T-cell (primary cell): Measurements from ENCODE around the gene RYR1. TPM values are rescaled to one million over a fixed set of nuclear protein-coding genes. Genes with fewer than 3 reads are reported as not detected.
"Not testable (repeated sequence)": the region's sequence is repeated elsewhere in the genome, so short reads cannot be mapped to it uniquely, and the experiment has no call there.

ENCODE experiments used
- ATAC-seq, 4 experiments: fragments of 200-7000 bp in 3 of 4; fragments of 150-1000 bp in 1 of 4; cut with Tn5 transposase; replicated peaks in 1 of 4; 1 replicate in 3 of 4; 2 replicates in 1 of 4; pipeline ENCODE4 v1.10.0; 2021; ENCODE audit warnings: moderate library complexity in 3 of 4, mild to moderate bottlenecking in 2 of 4, moderate number of reproducible peaks in 1 of 4
- CTCF ChIA-PET, 2 donors: fragments of 300-600 bp; sonication (Branson Sonifier 250); formaldehyde crosslinking; loops; one replicate each; lab custom pipeline; 2022; ENCODE audit warnings: antibody characterized with exemption in 2 of 2; lab: Charles Lee
- POLR2A ChIA-PET, 2 donors: fragments of 300-600 bp; sonication (Branson Sonifier 250); formaldehyde crosslinking; loops; one replicate each; lab custom pipeline; 2022; ENCODE audit warnings: antibody characterized with exemption in 2 of 2; lab: Charles Lee
- DNase-seq, 35 experiments: peaks; one replicate each; pipeline versions ENCODE4 v3.0.0 to v3.0.0-alpha.2; 2013 to 2023
- H3K27ac ChIP-seq: one replicate; pipeline ENCODE4 v1.5.1; 2013; ENCODE audit warnings: low read length
- H3K27me3 ChIP-seq, 2 experiments: replicated peaks in 1 of 2; 1 replicate in 1 of 2; 2 replicates in 1 of 2; pipeline versions ENCODE4 v1.6.1 to v1.7.0; 2013; ENCODE audit warnings: low read length in 1 of 2, mixed read lengths in 1 of 2; ENCODE audit not compliant: control insufficient read depth in 2 of 2, insufficient read depth in 2 of 2; ENCODE audit errors: extremely low read depth in 1 of 2
- H3K36me3 ChIP-seq, 2 donors: 1 replicate in 1 of 2; 2 replicates in 1 of 2; pipeline versions ENCODE4 v1.6.1 to v1.7.0; 2013; ENCODE audit warnings: low read length in 1 of 2; ENCODE audit not compliant: control insufficient read depth in 2 of 2, insufficient read depth in 1 of 2; ENCODE audit errors: extremely low read depth in 1 of 2
- H3K4me1 ChIP-seq, 2 experiments: 1 replicate in 1 of 2; 2 replicates in 1 of 2; pipeline versions ENCODE4 v1.6.1 to v1.7.0; 2013; ENCODE audit warnings: low read length in 2 of 2, mixed read lengths in 1 of 2; ENCODE audit not compliant: insufficient read depth in 2 of 2, control insufficient read depth in 1 of 2; ENCODE audit errors: extremely low read depth in 1 of 2
- H3K4me3 ChIP-seq, 2 donors: 1 replicate in 1 of 2; 2 replicates in 1 of 2; pipeline versions ENCODE4 v1.5.1 to v1.7.0; 2013; ENCODE audit warnings: mild to moderate bottlenecking in 2 of 2, low read length in 1 of 2, moderate library complexity in 1 of 2; ENCODE audit not compliant: control insufficient read depth in 1 of 2; ENCODE audit errors: extremely low read depth in 1 of 2
- H3K9me3 ChIP-seq: 2 replicates; pipeline ENCODE4 v1.7.0; 2013
- H3K27ac Mint-ChIP-seq, 2 donors: one replicate each; pipeline ENCODE4 v1.8.0; 2020 to 2021; ENCODE audit warnings: mild to moderate bottlenecking in 2 of 2, mixed read lengths in 2 of 2
- H3K27me3 Mint-ChIP-seq, 2 donors: one replicate each; pipeline ENCODE4 v1.8.0; 2021 to 2022; ENCODE audit warnings: mixed read lengths in 2 of 2
- H3K36me3 Mint-ChIP-seq: one replicate; pipeline ENCODE4 v1.8.0; 2021; ENCODE audit warnings: mixed read lengths
- H3K4me1 Mint-ChIP-seq, 3 donors: one replicate each; pipeline ENCODE4 v1.8.0; 2020 to 2022; ENCODE audit warnings: mixed read lengths in 3 of 3, mild to moderate bottlenecking in 1 of 3
- H3K4me3 Mint-ChIP-seq, 3 donors: one replicate each; pipeline ENCODE4 v1.8.0; 2020 to 2022; ENCODE audit warnings: mild to moderate bottlenecking in 3 of 3, mixed read lengths in 3 of 3, moderate library complexity in 3 of 3
- H3K9me3 Mint-ChIP-seq, 3 donors: one replicate each; pipeline ENCODE4 v1.8.0; 2020 to 2022; ENCODE audit warnings: mixed read lengths in 3 of 3
- WGBS: methylation state at CpG from one replicate; pipeline ENCODE4 v1.1.5; 2013; ENCODE audit warnings: missing lambda C conversion rate; ENCODE audit not compliant: insufficient coverage; 5-methylcytosine and 5-hydroxymethylcytosine counted together
- total RNA-seq, 35 experiments: library from RNA in 6 of 35; stranded (reverse) in 6 of 35; fragments of 120-200 nt in 1 of 35; gene quantifications; one replicate each; pipeline versions ENCODE4 v1.2.1 to v1.2.4 and lab custom pipeline; 2013 to 2026

Gene RYR1
- total RNA-seq, 5 donors from 2014 or later (not counting 1 experiment from before 2014, with no cell fraction given): 1.1 to 3.8 (median 2.9) TPM

GRCh38 chr19:38427035-38427677 lies 6.3 kb upstream of the RYR1 start:
- H3K36me3 ChIP-seq, H3K9me3 ChIP-seq, H3K27ac ChIP-seq, H3K4me3 ChIP-seq, H3K36me3 Mint-ChIP-seq, POLR2A ChIA-PET, CTCF ChIA-PET, H3K9me3 Mint-ChIP-seq: not testable (repeated sequence)
- WGBS: 51% methylated on average over 6 of the region's 17 CpGs
- ATAC-seq (peak in 2 of 4 experiments; percentile 20 to 77), DNase-seq (peak in 1 of 35 experiments; percentile 53)
- peaks cover 18 to 24% (median 23%) of the 10 kb centered on the region in 3 donors for H3K4me1 Mint-ChIP-seq
- Histone ChIP-seq H3K4me1 (peaks cover 0 to 23% of the 10 kb centered on the region in 2 experiments), H3K27me3 (peaks cover 0 to 32% of the 10 kb centered on the region in 2 experiments)
- H3K27me3 Mint-ChIP-seq: peaks cover 8 to 18% of the 10 kb centered on the region in 2 donors
- H3K27ac Mint-ChIP-seq: peak overlapping the region in 1 of 2 donors; percentile 43
- peak overlapping the region in 1 of 3 donors; percentile 21 for H3K4me3 Mint-ChIP-seq

GRCh38 chr19:38429055-38429810 lies 4.3 kb upstream of the RYR1 start:
- no peak for DNase-seq
- no peak for ATAC-seq
- H3K4me1 ChIP-seq: peaks cover 0 to 32% of the 10 kb centered on the region in 2 experiments
- Mint-ChIP-seq H3K9me3 (no peaks in the 10 kb centered on the region), H3K36me3 (no peaks in the 10 kb centered on the region), H3K27me3 (peaks cover 13 to 24% of the 10 kb centered on the region in 2 donors), H3K4me1 (peaks cover 22 to 31% (median 30%) of the 10 kb centered on the region in 3 donors), H3K4me3 (no peak overlapping the region), H3K27ac (no peak overlapping the region)
- H3K36me3 ChIP-seq: no peaks in the 10 kb centered on the region
- POLR2A ChIA-PET: no interaction called here
- H3K27ac ChIP-seq: no peak overlapping the region
- no peak overlapping the region for H3K4me3 ChIP-seq
- WGBS: 29% methylated on average over 9 of the region's 14 CpGs
- peaks cover 0 to 37% of the 10 kb centered on the region in 2 experiments for H3K27me3 ChIP-seq
- H3K9me3 ChIP-seq: no peaks in the 10 kb centered on the region
- CTCF ChIA-PET: no interaction called here

GRCh38 chr19:38429811-38430156 lies 3.7 kb upstream of the RYR1 start:
- Mint-ChIP-seq H3K36me3 (no peaks in the 10 kb centered on the region), H3K4me1 (peaks cover 24 to 35% (median 33%) of the 10 kb centered on the region in 3 donors), H3K27ac (no peak overlapping the region), H3K9me3 (no peaks in the 10 kb centered on the region), H3K4me3 (no peak overlapping the region), H3K27me3 (peaks cover 16 to 27% of the 10 kb centered on the region in 2 donors)
- 40% methylated on average over 1 of the region's 2 CpGs for WGBS
- Histone ChIP-seq H3K4me1 (peaks cover 0 to 32% of the 10 kb centered on the region in 2 experiments), H3K27ac (no peak overlapping the region), H3K4me3 (no peak overlapping the region), H3K27me3 (peaks cover 0 to 43% of the 10 kb centered on the region in 2 experiments), H3K9me3 (no peaks in the 10 kb centered on the region), H3K36me3 (no peaks in the 10 kb centered on the region)
- POLR2A ChIA-PET: no interaction called here
- DNase-seq (no peak), ATAC-seq (no peak)
- CTCF ChIA-PET: no interaction called here

- no peak overlapping the region for H3K27ac Mint-ChIP-seq
- WGBS: 100% methylated on average over 1 of the region's 7 CpGs
- H3K9me3 Mint-ChIP-seq: no peaks in the 10 kb centered on the region
- H3K9me3 ChIP-seq: no peaks in the 10 kb centered on the region
- DNase-seq (no peak), ATAC-seq (no peak)
- peaks cover 22 to 30% (median 28%) of the 10 kb centered on the region in 3 donors for H3K4me1 Mint-ChIP-seq
- no peaks in the 10 kb centered on the region for H3K36me3 Mint-ChIP-seq
- H3K27me3 Mint-ChIP-seq: peaks cover 16 to 32% of the 10 kb centered on the region in 2 donors
- H3K27ac ChIP-seq: no peak overlapping the region
- peaks cover 0 to 46% of the 10 kb centered on the region in 2 experiments for H3K27me3 ChIP-seq
- CTCF ChIA-PET: no interaction called here
- POLR2A ChIA-PET: interaction anchor here in 1 of 2 donors (0.7 kb wide), 1 partner anchor 186 kb away, joined by 4 read pairs; no protein-coding TSS in a partner anchor
- H3K4me3 ChIP-seq: no peak overlapping the region
- H3K36me3 ChIP-seq: no peaks in the 10 kb centered on the region
- peaks cover 0 to 26% of the 10 kb centered on the region in 2 experiments for H3K4me1 ChIP-seq
- H3K4me3 Mint-ChIP-seq: no peak overlapping the region
Measured at GRCh38 chr19:38430931-38431330, 2.6 kb upstream of the RYR1 start.

- H3K27me3 Mint-ChIP-seq: peaks cover 17 to 31% of the 10 kb centered on the region in 2 donors
- ATAC-seq (no peak), DNase-seq (no peak)
- no peak overlapping the region for H3K27ac Mint-ChIP-seq
- H3K36me3 ChIP-seq: no peaks in the 10 kb centered on the region
- ChIA-PET CTCF (interaction anchor here in 1 of 2 donors (0.6 to 0.7 kb wide), 2 partner anchors 286 to 1248 kb away, joined by 3 to 7 read pairs; no protein-coding TSS in a partner anchor), POLR2A (no interaction called here)
- peak overlapping the region in 1 of 3 donors; percentile 66 for H3K4me3 Mint-ChIP-seq
- H3K4me1 ChIP-seq: peaks cover 0 to 9% of the 10 kb centered on the region in 2 experiments
- peaks cover 0 to 53% of the 10 kb centered on the region in 2 experiments for H3K27me3 ChIP-seq
- H3K4me3 ChIP-seq: no peak overlapping the region
- no peaks in the 10 kb centered on the region for H3K9me3 Mint-ChIP-seq
- peaks cover 6 to 12% (median 9%) of the 10 kb centered on the region in 3 donors for H3K4me1 Mint-ChIP-seq
- H3K9me3 ChIP-seq: no peaks in the 10 kb centered on the region
- H3K36me3 Mint-ChIP-seq: no peaks in the 10 kb centered on the region
- H3K27ac ChIP-seq: no peak overlapping the region
- WGBS: 67% methylated on average over 1 of the region's 13 CpGs
Measured at GRCh38 chr19:38434549-38435051, 1.1 kb downstream of the RYR1 start.

GRCh38 chr19:38437295-38437694 lies 3.8 kb downstream of the RYR1 start:
- Histone ChIP-seq H3K9me3 (no peaks in the 10 kb centered on the region), H3K4me3 (no peak overlapping the region), H3K36me3 (no peaks in the 10 kb centered on the region), H3K27ac (no peak overlapping the region), H3K4me1 (peaks cover 0 to 9% of the 10 kb centered on the region in 2 experiments), H3K27me3 (peaks cover 0 to 56% of the 10 kb centered on the region in 2 experiments)
- POLR2A ChIA-PET: no interaction called here
- no peak for DNase-seq
- no peaks in the 10 kb centered on the region for H3K9me3 Mint-ChIP-seq
- H3K36me3 Mint-ChIP-seq: no peaks in the 10 kb centered on the region
- CTCF ChIA-PET: no interaction called here
- H3K27me3 Mint-ChIP-seq: peaks cover 23 to 37% of the 10 kb centered on the region in 2 donors
- H3K4me1 Mint-ChIP-seq: peaks cover 6 to 11% (median 11%) of the 10 kb centered on the region in 3 donors
- H3K4me3 Mint-ChIP-seq: no peak overlapping the region
- no peak overlapping the region for H3K27ac Mint-ChIP-seq
- no peak for ATAC-seq
- 79% methylated on average over 4 of the region's 6 CpGs for WGBS
